ENCODE results near the gene CEBPG. TPM values are rescaled to one million over a fixed set of nuclear protein-coding genes. Genes with fewer than 3 reads are reported as not detected.

The CEBPG gene
- total RNA-seq, 1 experiment from 2014 or later, result 51.1 TPM

GRCh38 chr19:33344573-33344925, 29.0 kb upstream of the CEBPG start:
- Histone ChIP-seq H3K9me2 (ENCODE audit: insufficient read depth) (no peaks in the 10 kb centered on the region), H3K4me3 (replicated peaks in 1 of 2; ENCODE audit: low read depth in 1 of 2, low read length in 2 of 2) (no peak overlapping the region), H3K36me3 (ENCODE audit: control insufficient read depth in 1 of 2, insufficient read depth in 2 of 2, low read length in 2 of 2) (no peaks in the 10 kb centered on the region), H3K27ac (ENCODE audit: low read depth, low read length) (no peak overlapping the region), H3K9me3 (ENCODE audit: control insufficient read depth in 1 of 2, insufficient read depth in 1 of 2, low read depth in 1 of 2, low read length in 2 of 2) (no peaks in the 10 kb centered on the region), H3K9ac (ENCODE audit: low read length) (no peak overlapping the region), H2AFZ (ENCODE audit: low read depth, low read length, poor library complexity, severe bottlenecking) (no peak overlapping the region), H3K4me2 (ENCODE audit: low read length) (no peak overlapping the region), H4K20me1 (ENCODE audit: insufficient read depth) (no peaks in the 10 kb centered on the region), H3K27me3 (ENCODE audit: insufficient read depth, low read length) (peaks cover 16% of the 10 kb centered on the region; the same call in 1 of the 2 replicates), H3K79me2 (ENCODE audit: insufficient read depth, low read length) (no peaks in the 10 kb centered on the region), H3K4me1 (ENCODE audit: control insufficient read depth in 1 of 2, insufficient read depth in 2 of 2, low read length in 2 of 2) (peaks cover 0 to 4% of the 10 kb centered on the region in 2 experiments; a peak in 1 of 4 replicates)
- no peak for TF ChIP-seq POLR2A (IDR thresholded peaks at IDR 0.05; ENCODE audit: borderline replicate concordance, extremely low read depth, insufficient read depth, insufficient read length)
- no peak for TF ChIP-seq SIN3A (IDR thresholded peaks at IDR 0.05; ENCODE audit: low read depth)
- no peak for TF ChIP-seq CBX3 (IDR thresholded peaks at IDR 0.05; ENCODE audit: low read depth)
- no peak for TF ChIP-seq EZH2phosphoT487 (IDR thresholded peaks at IDR 0.05; ENCODE audit: borderline replicate concordance)
- TF ChIP-seq, protein P1, sequence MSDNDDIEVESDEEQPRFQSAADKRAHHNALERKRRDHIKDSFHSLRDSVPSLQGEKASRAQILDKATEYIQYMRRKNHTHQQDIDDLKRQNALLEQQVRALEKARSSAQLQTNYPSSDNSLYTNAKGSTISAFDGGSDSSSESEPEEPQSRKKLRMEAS (IDR thresholded peaks at IDR 0.05), result no peak
- TF ChIP-seq, protein P2, sequence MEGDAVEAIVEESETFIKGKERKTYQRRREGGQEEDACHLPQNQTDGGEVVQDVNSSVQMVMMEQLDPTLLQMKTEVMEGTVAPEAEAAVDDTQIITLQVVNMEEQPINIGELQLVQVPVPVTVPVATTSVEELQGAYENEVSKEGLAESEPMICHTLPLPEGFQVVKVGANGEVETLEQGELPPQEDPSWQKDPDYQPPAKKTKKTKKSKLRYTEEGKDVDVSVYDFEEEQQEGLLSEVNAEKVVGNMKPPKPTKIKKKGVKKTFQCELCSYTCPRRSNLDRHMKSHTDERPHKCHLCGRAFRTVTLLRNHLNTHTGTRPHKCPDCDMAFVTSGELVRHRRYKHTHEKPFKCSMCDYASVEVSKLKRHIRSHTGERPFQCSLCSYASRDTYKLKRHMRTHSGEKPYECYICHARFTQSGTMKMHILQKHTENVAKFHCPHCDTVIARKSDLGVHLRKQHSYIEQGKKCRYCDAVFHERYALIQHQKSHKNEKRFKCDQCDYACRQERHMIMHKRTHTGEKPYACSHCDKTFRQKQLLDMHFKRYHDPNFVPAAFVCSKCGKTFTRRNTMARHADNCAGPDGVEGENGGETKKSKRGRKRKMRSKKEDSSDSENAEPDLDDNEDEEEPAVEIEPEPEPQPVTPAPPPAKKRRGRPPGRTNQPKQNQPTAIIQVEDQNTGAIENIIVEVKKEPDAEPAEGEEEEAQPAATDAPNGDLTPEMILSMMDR (IDR thresholded peaks at IDR 0.05 in 2 of 3, conservative IDR thresholded peaks at IDR 0.05 in 1 of 3; ENCODE audit: borderline replicate concordance in 1 of 3, insufficient read depth in 1 of 3, low read depth in 2 of 3, low read length in 2 of 3), result no peak
- no peak for TF ChIP-seq FOSL1 (IDR thresholded peaks at IDR 0.05; ENCODE audit: low read depth)
- TF ChIP-seq EZH2 (IDR thresholded peaks at IDR 0.05), result no peak
- no peak for TF ChIP-seq ZFX (IDR thresholded peaks at IDR 0.05)
- TF ChIP-seq POLR2AphosphoS5 (IDR thresholded peaks at IDR 0.05; ENCODE audit: low read depth, low read length), result no peak
- no peak for TF ChIP-seq ZNF274 (IDR thresholded peaks at IDR 0.05; ENCODE audit: low read depth, low read length)
- no peak for TF ChIP-seq SRF (IDR thresholded peaks at IDR 0.05; ENCODE audit: low read depth)
- TF ChIP-seq TCF7L2 (IDR thresholded peaks at IDR 0.05; ENCODE audit: borderline replicate concordance, extremely low read depth, insufficient read depth, insufficient read length), result no peak
- TF ChIP-seq, protein P3, sequence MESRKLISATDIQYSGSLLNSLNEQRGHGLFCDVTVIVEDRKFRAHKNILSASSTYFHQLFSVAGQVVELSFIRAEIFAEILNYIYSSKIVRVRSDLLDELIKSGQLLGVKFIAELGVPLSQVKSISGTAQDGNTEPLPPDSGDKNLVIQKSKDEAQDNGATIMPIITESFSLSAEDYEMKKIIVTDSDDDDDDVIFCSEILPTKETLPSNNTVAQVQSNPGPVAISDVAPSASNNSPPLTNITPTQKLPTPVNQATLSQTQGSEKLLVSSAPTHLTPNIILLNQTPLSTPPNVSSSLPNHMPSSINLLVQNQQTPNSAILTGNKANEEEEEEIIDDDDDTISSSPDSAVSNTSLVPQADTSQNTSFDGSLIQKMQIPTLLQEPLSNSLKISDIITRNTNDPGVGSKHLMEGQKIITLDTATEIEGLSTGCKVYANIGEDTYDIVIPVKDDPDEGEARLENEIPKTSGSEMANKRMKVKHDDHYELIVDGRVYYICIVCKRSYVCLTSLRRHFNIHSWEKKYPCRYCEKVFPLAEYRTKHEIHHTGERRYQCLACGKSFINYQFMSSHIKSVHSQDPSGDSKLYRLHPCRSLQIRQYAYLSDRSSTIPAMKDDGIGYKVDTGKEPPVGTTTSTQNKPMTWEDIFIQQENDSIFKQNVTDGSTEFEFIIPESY (IDR thresholded peaks at IDR 0.05; ENCODE audit: extremely low read depth, insufficient replicate concordance, low read length), result no peak
- TF ChIP-seq, protein P4, sequence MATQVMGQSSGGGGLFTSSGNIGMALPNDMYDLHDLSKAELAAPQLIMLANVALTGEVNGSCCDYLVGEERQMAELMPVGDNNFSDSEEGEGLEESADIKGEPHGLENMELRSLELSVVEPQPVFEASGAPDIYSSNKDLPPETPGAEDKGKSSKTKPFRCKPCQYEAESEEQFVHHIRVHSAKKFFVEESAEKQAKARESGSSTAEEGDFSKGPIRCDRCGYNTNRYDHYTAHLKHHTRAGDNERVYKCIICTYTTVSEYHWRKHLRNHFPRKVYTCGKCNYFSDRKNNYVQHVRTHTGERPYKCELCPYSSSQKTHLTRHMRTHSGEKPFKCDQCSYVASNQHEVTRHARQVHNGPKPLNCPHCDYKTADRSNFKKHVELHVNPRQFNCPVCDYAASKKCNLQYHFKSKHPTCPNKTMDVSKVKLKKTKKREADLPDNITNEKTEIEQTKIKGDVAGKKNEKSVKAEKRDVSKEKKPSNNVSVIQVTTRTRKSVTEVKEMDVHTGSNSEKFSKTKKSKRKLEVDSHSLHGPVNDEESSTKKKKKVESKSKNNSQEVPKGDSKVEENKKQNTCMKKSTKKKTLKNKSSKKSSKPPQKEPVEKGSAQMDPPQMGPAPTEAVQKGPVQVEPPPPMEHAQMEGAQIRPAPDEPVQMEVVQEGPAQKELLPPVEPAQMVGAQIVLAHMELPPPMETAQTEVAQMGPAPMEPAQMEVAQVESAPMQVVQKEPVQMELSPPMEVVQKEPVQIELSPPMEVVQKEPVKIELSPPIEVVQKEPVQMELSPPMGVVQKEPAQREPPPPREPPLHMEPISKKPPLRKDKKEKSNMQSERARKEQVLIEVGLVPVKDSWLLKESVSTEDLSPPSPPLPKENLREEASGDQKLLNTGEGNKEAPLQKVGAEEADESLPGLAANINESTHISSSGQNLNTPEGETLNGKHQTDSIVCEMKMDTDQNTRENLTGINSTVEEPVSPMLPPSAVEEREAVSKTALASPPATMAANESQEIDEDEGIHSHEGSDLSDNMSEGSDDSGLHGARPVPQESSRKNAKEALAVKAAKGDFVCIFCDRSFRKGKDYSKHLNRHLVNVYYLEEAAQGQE (IDR thresholded peaks at IDR 0.05; ENCODE audit: low read depth), result no peak
- TF ChIP-seq YY1 (IDR thresholded peaks at IDR 0.05; ENCODE audit: extremely low read depth, insufficient replicate concordance, low read depth, low read length), result no peak
- TF ChIP-seq EGR1 (IDR thresholded peaks at IDR 0.05; ENCODE audit: low read depth), result no peak
- no peak for TF ChIP-seq ELF1 (IDR thresholded peaks at IDR 0.05; ENCODE audit: borderline replicate concordance, low read depth)
- DNase-seq (ENCODE audit: low read depth, low spot score) (no peak), ATAC-seq (no peak)
- ChIA-PET POLR2A (no interaction called here), CTCF (no interaction called here), RAD21 (ENCODE audit: low non-redundant PET in 1 of 2, low total read pairs in 2 of 2, uncharacterized antibody in 2 of 2, unreplicated experiment in 2 of 2) (no interaction called here)
- BruUV-seq (replicated peaks), result no TSS peak
- intact Hi-C loops (cut with micrococcal nuclease), result no loop called here
